ENCODE measurements around the gene FAM117A.

The FAM117A gene

GRCh38 chr17:49763735-49764558 lies at the start of gene FAM117A:
TSS of gene FAM117A (minus strand) at chr17:49764131. CDS start at chr17:49764087, 44 bp downstream.
- peak; percentile 99 for DNase-seq (ENCODE audit: low spot score)
- TF ChIP-seq CTCF (IDR thresholded peaks at IDR 0.05; ENCODE audit: extremely low read depth, insufficient read depth, missing control alignments), result no peak
- in situ Hi-C loops (cut with MboI; ENCODE audit: low pct_unique_long_range_greater_than_20kb, low sequenced_read_pairs, unreplicated experiment), result no loop called here

- no peak for DNase-seq (ENCODE audit: low spot score)
- no peak for TF ChIP-seq CTCF (IDR thresholded peaks at IDR 0.05; ENCODE audit: extremely low read depth, insufficient read depth, missing control alignments)
- in situ Hi-C loops (cut with MboI; ENCODE audit: low pct_unique_long_range_greater_than_20kb, low sequenced_read_pairs, unreplicated experiment), result no loop called here
These were observed 45.1 kb upstream of the FAM117A start for GRCh38 chr17:49809056-49809455.

GRCh38 chr17:49798738-49799137 lies 34.8 kb upstream of the FAM117A start:
- in situ Hi-C loops (cut with MboI; ENCODE audit: low pct_unique_long_range_greater_than_20kb, low sequenced_read_pairs, unreplicated experiment), result no loop called here
- TF ChIP-seq CTCF (IDR thresholded peaks at IDR 0.05; ENCODE audit: extremely low read depth, insufficient read depth, missing control alignments), result no peak
- no peak for DNase-seq (ENCODE audit: low spot score)

- in situ Hi-C loops (cut with MboI; ENCODE audit: low pct_unique_long_range_greater_than_20kb, low sequenced_read_pairs, unreplicated experiment), result no loop called here
- no peak for TF ChIP-seq CTCF (IDR thresholded peaks at IDR 0.05; ENCODE audit: extremely low read depth, insufficient read depth, missing control alignments)
- no peak for DNase-seq (ENCODE audit: low spot score)
These were observed 34.3 kb upstream of the FAM117A start for GRCh38 chr17:49798182-49798581.

- TF ChIP-seq CTCF (IDR thresholded peaks at IDR 0.05; ENCODE audit: extremely low read depth, insufficient read depth, missing control alignments), result no peak
- in situ Hi-C loops (cut with MboI; ENCODE audit: low pct_unique_long_range_greater_than_20kb, low sequenced_read_pairs, unreplicated experiment), result no loop called here
- no peak for DNase-seq (ENCODE audit: low spot score)
These were observed 31.4 kb upstream of the FAM117A start for GRCh38 chr17:49795372-49795771.

- no peak for TF ChIP-seq CTCF (IDR thresholded peaks at IDR 0.05; ENCODE audit: extremely low read depth, insufficient read depth, missing control alignments)
- in situ Hi-C loops (cut with MboI; ENCODE audit: low pct_unique_long_range_greater_than_20kb, low sequenced_read_pairs, unreplicated experiment), result no loop called here
- DNase-seq (ENCODE audit: low spot score), result no peak
These were observed 29.4 kb upstream of the FAM117A start for GRCh38 chr17:49793309-49793708.

All from GM13977 (cell line).